ENCODE measurements around the gene HLA-DQB1.

DNA sequence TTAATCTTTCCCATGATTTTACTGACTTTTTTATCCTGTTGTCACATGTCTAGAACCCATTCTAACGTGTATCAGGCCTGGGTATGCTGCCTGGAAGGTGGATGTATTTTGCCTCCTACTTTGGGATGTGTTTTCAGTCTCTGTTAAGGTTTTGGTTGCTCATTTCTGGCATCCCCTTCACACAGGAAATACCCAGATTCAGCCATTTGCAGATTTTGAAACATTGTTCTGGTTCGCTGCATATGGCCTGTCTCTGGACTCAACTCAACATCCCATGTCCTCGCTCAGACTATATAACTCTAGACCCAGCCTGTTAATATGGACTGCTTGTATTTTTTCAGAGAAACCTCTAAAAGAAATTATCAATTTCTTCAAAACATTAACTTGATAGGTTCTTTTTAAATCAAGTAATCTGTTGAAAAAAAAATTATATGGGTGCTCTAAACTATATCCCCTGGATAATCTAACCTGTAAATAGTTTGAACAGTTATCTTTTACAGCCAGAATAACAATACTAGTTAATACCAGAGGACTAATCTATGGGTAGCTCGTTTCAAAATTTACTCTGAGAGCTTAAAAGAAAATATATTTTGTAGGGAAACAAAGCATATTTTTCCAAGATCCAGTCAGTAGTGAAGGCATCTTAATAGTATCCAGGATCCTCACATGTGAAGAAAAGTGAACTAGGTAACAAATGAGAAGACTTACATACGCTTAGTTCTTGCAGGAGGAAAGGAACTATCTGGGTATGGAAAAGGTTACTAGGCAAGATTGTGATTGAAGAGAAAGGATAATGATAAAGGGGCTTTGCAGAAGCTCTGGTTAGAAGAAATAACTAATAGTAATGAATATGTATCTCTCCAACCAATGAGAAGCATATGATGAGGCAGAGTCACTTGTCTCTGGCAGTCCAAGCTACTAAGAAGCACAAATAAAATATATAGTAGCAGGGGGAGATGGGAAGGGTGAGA is 23.4 kb upstream of the HLA-DQB1 start:
- TF ChIP-seq EZH2 (IDR thresholded peaks at IDR 0.05; ENCODE audit: insufficient read depth, poor library complexity, severe bottlenecking) (no peak), EZH2phosphoT487 (IDR thresholded peaks at IDR 0.05; ENCODE audit: insufficient read depth, low read depth) (no peak)
